ENCODE data around the gene ZXDB. TPM values are rescaled to one million over a fixed set of nuclear protein-coding genes. Genes with fewer than 3 reads are reported as not detected.

Gene ZXDB
- total and polyA plus RNA-seq, 10 of the 15 experiments (the other 5 are each of a cell fraction or from before 2014, with no cell fraction given), result 0.47 to 8.1 (median 2.9) TPM

DNA sequence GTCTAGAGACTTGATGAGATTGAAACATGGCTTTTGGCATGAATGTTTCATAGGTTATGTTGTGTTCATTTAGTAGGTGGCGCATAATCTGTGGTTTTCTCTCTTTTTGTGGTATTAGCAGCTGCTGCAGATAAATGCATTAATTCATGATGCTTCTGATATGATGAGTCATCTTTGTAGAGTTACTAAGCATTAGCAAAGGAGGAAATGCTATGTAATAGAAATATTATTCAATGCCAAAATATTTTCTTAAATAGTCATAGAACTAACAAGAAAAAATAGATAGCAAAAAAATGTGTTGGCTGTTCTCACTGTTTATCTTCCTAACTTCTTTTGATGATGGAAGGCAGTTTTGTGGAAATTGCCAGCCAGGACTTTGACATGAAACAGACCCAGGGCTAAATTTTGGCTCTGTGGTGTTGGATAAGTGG is 3.6 kb downstream of the ZXDB start (continued):
- TF ChIP-seq, protein P1, sequence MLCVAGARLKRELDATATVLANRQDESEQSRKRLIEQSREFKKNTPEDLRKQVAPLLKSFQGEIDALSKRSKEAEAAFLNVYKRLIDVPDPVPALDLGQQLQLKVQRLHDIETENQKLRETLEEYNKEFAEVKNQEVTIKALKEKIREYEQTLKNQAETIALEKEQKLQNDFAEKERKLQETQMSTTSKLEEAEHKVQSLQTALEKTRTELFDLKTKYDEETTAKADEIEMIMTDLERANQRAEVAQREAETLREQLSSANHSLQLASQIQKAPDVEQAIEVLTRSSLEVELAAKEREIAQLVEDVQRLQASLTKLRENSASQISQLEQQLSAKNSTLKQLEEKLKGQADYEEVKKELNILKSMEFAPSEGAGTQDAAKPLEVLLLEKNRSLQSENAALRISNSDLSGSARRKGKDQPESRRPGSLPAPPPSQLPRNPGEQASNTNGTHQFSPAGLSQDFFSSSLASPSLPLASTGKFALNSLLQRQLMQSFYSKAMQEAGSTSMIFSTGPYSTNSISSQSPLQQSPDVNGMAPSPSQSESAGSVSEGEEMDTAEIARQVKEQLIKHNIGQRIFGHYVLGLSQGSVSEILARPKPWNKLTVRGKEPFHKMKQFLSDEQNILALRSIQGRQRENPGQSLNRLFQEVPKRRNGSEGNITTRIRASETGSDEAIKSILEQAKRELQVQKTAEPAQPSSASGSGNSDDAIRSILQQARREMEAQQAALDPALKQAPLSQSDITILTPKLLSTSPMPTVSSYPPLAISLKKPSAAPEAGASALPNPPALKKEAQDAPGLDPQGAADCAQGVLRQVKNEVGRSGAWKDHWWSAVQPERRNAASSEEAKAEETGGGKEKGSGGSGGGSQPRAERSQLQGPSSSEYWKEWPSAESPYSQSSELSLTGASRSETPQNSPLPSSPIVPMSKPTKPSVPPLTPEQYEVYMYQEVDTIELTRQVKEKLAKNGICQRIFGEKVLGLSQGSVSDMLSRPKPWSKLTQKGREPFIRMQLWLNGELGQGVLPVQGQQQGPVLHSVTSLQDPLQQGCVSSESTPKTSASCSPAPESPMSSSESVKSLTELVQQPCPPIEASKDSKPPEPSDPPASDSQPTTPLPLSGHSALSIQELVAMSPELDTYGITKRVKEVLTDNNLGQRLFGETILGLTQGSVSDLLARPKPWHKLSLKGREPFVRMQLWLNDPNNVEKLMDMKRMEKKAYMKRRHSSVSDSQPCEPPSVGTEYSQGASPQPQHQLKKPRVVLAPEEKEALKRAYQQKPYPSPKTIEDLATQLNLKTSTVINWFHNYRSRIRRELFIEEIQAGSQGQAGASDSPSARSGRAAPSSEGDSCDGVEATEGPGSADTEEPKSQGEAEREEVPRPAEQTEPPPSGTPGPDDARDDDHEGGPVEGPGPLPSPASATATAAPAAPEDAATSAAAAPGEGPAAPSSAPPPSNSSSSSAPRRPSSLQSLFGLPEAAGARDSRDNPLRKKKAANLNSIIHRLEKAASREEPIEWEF (IDR thresholded peaks at IDR 0.05; ENCODE audit: insufficient replicate concordance, low read depth, low read length), result no peak
- TF ChIP-seq NR2F1 (conservative IDR thresholded peaks at IDR 0.05) (no peak), FOXK2 (IDR thresholded peaks at IDR 0.05) (no peak), NFYB (IDR thresholded peaks at IDR 0.05; ENCODE audit: insufficient read depth, low read depth, low read length) (no peak), STAT3 (IDR thresholded peaks at IDR 0.05; ENCODE audit: low read depth, low read length) (no peak), NRF1 (conservative IDR thresholded peaks at IDR 0.05; ENCODE audit: low read depth, low read length) (no peak), TCF7 (IDR thresholded peaks at IDR 0.05; ENCODE audit: borderline replicate concordance) (no peak), ZNF24 (IDR thresholded peaks at IDR 0.05) (peak; percentile 94), SMAD5 (IDR thresholded peaks at IDR 0.05; ENCODE audit: low read depth) (no peak), RUNX3 (IDR thresholded peaks at IDR 0.05; ENCODE audit: low read length) (peak; percentile 85), CHD4 (IDR thresholded peaks at IDR 0.05) (no peak), CBFB (IDR thresholded peaks at IDR 0.05; ENCODE audit: low read depth) (peak; percentile 47; the same call in 1 of the 2 replicates), SUPT20H (IDR thresholded peaks at IDR 0.05; ENCODE audit: borderline replicate concordance, control insufficient read depth, low read depth, low read length) (no peak), BACH1 (IDR thresholded peaks at IDR 0.05; ENCODE audit: borderline replicate concordance) (peak; percentile 68; the same call in 1 of the 2 replicates), ESRRA (IDR thresholded peaks at IDR 0.05; ENCODE audit: low read length) (no peak), TBL1XR1 (IDR thresholded peaks at IDR 0.05; ENCODE audit: low read depth, low read length) (no peak), SMARCA5 (IDR thresholded peaks at IDR 0.05) (no peak)
- TF ChIP-seq, protein P2, sequence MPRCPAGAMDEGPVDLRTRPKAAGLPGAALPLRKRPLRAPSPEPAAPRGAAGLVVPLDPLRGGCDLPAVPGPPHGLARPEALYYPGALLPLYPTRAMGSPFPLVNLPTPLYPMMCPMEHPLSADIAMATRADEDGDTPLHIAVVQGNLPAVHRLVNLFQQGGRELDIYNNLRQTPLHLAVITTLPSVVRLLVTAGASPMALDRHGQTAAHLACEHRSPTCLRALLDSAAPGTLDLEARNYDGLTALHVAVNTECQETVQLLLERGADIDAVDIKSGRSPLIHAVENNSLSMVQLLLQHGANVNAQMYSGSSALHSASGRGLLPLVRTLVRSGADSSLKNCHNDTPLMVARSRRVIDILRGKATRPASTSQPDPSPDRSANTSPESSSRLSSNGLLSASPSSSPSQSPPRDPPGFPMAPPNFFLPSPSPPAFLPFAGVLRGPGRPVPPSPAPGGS (IDR thresholded peaks at IDR 0.05; ENCODE audit: borderline replicate concordance, insufficient read depth, low read depth, low read length, poor library complexity, severe bottlenecking), result no peak
